CD4-positive, alpha-beta T cell treated with Interferon alpha-2 for 1 hour (primary cell): ENCODE data around the gene PIAS3.

Source experiments
- DNase-seq, 2 donors: peaks; one replicate each; pipeline ENCODE4 v3.0.0-alpha.2; 2020 to 2022

Gene PIAS3

GRCh38 chr1:145858901-145859490 is at the start of gene PIAS3:
PIAS3 (minus strand) TSS chr1:145859081; CDS start chr1:145858990, 91 bp downstream.
- peak; percentile 84 to 87 for DNase-seq

- DNase-seq, result no peak
Measured at GRCh38 chr1:145908653-145909052, 49.8 kb upstream of the PIAS3 start.

GRCh38 chr1:145906954-145907753 is 48.3 kb upstream of the PIAS3 start:
- DNase-seq, result no peak

GRCh38 chr1:145901312-145902021 is 42.6 kb upstream of the PIAS3 start:
- DNase-seq, result no peak

- no peak for DNase-seq
Measured at GRCh38 chr1:145898756-145899155, 39.9 kb upstream of the PIAS3 start.

- DNase-seq, result no peak
Measured at GRCh38 chr1:145897969-145898368, 39.1 kb upstream of the PIAS3 start.

- DNase-seq, result no peak
Measured at GRCh38 chr1:145895471-145895870, 36.6 kb upstream of the PIAS3 start.

GRCh38 chr1:145893306-145894055 is 34.6 kb upstream of the PIAS3 start:
- DNase-seq, result no peak

- DNase-seq, result no peak
Measured at GRCh38 chr1:145892486-145893087, 33.7 kb upstream of the PIAS3 start.

GRCh38 chr1:145891587-145892485 is 33.0 kb upstream of the PIAS3 start:
- DNase-seq, result peak; percentile 39 to 56

- DNase-seq, result no peak
Measured at GRCh38 chr1:145891143-145891542, 32.3 kb upstream of the PIAS3 start.

GRCh38 chr1:145889722-145890121 is 30.8 kb upstream of the PIAS3 start:
- no peak for DNase-seq

- no peak for DNase-seq
Measured at GRCh38 chr1:145887631-145888030, 28.8 kb upstream of the PIAS3 start.

GRCh38 chr1:145886816-145887215 is 27.9 kb upstream of the PIAS3 start:
- no peak for DNase-seq

GRCh38 chr1:145886390-145886789 is 27.5 kb upstream of the PIAS3 start:
- DNase-seq, result no peak

- DNase-seq, result peak; percentile 84 to 87
Measured at GRCh38 chr1:145885738-145886287, 26.9 kb upstream of the PIAS3 start, which contains the start of gene ANKRD35. ANKRD35 (minus strand) TSS chr1:145885866; CDS start chr1:145885758, 108 bp downstream.

GRCh38 chr1:145884675-145885074 is 25.8 kb upstream of the PIAS3 start:
- no peak for DNase-seq

GRCh38 chr1:145879775-145880174 is 20.9 kb upstream of the PIAS3 start:
- no peak for DNase-seq

GRCh38 chr1:145878724-145879123 is 19.8 kb upstream of the PIAS3 start:
- DNase-seq, result no peak

- DNase-seq, result no peak
Measured at GRCh38 chr1:145877923-145878486, 19.1 kb upstream of the PIAS3 start.

- DNase-seq, result no peak
Measured at GRCh38 chr1:145874646-145875045, 15.8 kb upstream of the PIAS3 start.
